GM19397 (cell line): ENCODE measurements around the gene NUTF2.
"Not testable (repeated sequence)": the region's sequence is repeated elsewhere in the genome, so short reads cannot be mapped to it uniquely, and the experiment has no call there.

Experiments
- ATAC-seq: cut with Tn5 transposase; IDR thresholded peaks from one replicate; pipeline ENCODE4 v1.9.1; 2021; ENCODE audit warnings: mild to moderate bottlenecking, moderate library complexity; ENCODE audit not compliant: unreplicated experiment

The NUTF2 gene

DNA sequence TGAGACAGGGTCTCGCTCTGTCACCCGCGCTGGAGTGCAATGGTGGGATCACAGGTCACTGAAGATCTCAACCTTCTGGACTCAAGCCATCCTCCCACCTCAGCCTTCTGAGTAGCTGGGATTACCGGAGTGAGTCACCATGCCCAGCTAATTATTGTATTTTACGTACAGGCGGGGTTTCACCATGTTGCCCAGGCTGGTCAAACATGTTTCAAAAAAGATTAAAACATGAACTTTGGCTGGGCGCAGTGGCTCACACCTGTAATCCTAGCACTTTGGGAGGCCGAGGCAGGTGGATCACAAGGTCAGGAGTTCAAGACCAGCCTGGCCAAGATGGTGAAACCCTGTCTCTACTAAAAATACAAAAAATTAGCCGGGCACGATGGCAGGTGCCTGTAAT is 9.5 kb upstream of the NUTF2 start:
- not testable (repeated sequence) for ATAC-seq

- ATAC-seq: no peak
Observed at GRCh38 chr16:67837811-67838210, 8.9 kb upstream of the NUTF2 start.

- no peak for ATAC-seq
Observed at GRCh38 chr16:67841198-67841815, 5.4 kb upstream of the NUTF2 start.

GRCh38 chr16:67841816-67842508 is 4.8 kb upstream of the NUTF2 start, which contains the start of gene THAP11:
TSS of gene THAP11 (plus strand) at chr16:67842320. CDS start at chr16:67842555, 235 bp downstream.
- peak; percentile 44 for ATAC-seq

DNA sequence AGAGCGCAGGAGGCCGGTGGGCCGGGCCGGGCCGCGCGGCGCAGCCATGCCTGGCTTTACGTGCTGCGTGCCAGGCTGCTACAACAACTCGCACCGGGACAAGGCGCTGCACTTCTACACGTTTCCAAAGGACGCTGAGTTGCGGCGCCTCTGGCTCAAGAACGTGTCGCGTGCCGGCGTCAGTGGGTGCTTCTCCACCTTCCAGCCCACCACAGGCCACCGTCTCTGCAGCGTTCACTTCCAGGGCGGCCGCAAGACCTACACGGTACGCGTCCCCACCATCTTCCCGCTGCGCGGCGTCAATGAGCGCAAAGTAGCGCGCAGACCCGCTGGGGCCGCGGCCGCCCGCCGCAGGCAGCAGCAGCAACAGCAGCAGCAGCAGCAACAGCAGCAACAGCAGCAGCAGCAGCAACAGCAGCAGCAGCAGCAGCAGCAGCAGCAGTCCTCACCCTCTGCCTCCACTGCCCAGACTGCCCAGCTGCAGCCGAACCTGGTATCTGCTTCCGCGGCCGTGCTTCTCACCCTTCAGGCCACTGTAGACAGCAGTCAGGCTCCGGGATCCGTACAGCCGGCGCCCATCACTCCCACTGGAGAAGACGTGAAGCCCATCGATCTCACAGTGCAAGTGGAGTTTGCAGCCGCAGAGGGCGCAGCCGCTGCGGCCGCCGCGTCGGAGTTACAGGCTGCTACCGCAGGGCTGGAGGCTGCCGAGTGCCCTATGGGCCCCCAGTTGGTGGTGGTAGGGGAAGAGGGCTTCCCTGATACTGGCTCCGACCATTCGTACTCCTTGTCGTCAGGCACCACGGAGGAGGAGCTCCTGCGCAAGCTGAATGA is 4.0 kb upstream of the NUTF2 start:
- peak; percentile 9 for ATAC-seq

DNA sequence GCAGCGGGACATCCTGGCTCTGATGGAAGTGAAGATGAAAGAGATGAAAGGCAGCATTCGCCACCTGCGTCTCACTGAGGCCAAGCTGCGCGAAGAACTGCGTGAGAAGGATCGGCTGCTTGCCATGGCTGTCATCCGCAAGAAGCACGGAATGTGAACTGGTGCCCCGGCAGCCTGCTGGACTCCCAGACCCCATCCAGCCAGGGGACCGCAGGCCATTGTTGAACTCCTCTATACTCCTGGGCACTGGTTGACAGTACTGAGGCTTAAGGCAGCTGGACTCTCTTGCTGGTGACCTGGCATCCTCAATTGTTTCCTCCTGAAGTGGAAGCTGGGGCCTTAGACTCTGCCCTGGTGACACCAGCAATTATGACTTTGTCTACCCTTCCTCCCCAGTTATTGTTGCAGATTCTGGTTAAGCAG is 3.4 kb upstream of the NUTF2 start:
- no peak for ATAC-seq

- ATAC-seq: no peak
Observed at GRCh38 chr16:67844497-67844896, 2.2 kb upstream of the NUTF2 start.

- ATAC-seq: no peak
Observed at GRCh38 chr16:67845291-67846062, 1.3 kb upstream of the NUTF2 start.

GRCh38 chr16:67846063-67846319 is 742 bp upstream of the NUTF2 start:
- ATAC-seq: no peak

GRCh38 chr16:67847064-67847861 is 530 bp downstream of the NUTF2 start, which contains the start of gene CENPT:
TSS of gene CENPT (minus strand) at chr16:67847693. CDS start at chr16:67833859, 13,834 bp downstream.
- ATAC-seq: peak; percentile 43

GRCh38 chr16:67848118-67848517 is 1.4 kb downstream of the NUTF2 start:
- no peak for ATAC-seq

GRCh38 chr16:67853670-67854069 is 6.9 kb downstream of the NUTF2 start:
- ATAC-seq: no peak

- ATAC-seq: no peak
Observed at GRCh38 chr16:67855789-67856188, 9.1 kb downstream of the NUTF2 start.

DNA sequence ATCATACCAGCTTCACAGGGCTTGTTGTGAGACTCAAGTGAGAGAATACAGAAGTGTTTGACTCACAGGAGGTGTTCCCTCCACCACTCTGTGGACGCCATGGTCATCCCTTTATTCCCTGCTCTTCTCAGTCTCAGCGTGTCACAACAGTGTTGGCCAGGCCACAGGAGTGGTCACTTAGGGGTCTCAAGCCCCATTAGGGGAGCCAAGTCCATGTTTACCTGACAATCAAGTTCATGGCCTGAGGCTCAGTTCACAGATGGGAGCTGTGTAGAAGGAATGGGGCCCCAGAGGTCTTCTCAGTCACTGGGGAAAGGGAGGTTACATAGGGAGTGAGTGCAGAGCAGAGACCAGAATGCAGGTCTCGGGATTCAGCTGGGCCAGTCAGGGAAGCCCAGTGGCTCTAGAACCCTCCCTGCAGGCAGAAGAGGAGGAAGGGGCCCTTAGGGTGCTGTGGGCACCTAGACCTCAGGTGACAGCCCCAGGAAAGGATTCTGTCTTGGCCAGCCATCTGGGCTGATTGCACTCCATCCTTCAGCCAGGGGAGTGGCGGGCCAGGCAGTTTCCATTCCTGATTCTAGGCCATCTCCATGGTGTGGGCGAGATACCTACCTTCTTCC is 10.3 kb downstream of the NUTF2 start:
- ATAC-seq: no peak

DNA sequence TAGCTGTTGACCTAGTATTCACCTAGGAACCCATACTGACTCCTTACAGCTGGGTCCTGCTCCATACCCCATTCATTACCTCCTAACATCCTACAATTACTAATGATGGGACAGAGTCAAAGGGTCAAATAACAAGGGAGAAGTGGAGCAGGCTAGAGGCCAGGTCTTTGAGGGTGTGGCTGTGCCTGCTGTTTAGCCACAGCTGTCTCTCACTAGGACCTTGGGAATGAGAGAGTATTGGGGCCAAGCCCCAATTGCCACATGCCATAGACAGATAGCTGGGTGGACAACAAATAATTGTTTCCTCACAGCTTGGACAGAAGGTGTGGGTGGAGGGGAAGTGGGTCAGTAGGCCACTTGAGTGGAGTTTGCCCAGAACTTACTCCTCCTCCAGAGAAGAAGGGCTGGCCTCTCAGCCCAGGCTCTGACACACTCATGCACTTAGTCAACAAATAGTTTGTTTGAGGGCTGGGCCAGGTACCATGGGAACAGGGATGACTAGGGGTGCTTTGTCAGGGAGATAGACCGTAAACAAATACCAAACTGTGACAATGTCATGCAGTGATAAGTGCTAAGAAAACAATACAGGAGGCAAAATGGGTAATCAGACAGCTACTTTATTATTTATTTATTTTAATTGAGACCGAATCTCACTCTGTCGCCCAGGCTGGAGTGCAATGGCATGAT is 11.0 kb downstream of the NUTF2 start:
- no peak for ATAC-seq

- no peak for ATAC-seq
Observed at GRCh38 chr16:67858500-67858899, 11.8 kb downstream of the NUTF2 start.

DNA sequence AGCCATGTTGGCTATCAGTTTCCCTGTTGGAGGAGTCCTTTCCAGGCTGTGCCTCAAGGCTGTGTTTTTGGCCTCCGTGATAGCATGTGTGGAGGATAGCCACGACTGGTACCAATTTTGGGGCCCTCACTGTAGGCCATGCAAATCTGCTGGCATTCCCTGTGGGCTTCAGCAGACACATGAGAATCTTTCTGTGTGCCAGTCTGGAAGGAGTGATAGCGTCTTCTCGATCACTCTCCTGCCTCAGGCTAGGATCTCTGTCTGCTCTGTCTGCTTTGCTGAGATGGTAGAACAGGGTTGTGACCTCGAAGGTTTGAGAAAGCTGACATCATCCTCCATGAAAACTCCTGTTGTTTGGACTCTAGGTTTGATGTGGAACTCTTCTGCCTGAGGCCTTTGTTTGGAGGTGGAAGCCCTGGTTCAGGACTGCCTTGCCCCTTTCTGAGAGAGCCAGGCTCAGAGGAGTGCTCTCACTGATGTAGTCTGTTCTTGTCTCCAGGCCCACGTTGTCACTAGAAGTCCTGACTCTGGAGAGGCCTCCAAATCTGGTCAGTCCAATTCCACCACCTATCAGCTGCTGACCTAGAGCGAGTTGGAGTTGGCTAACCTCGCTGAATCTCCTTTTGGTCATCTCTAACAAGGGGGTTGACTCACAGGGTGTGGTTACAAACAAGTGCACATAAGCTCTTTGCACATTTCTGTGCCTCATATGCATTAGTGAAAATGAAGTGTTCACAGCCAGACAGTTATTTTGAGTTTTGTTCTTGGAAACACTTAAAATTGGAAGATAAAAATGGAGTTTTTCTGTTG is 14.1 kb downstream of the NUTF2 start:
- no peak for ATAC-seq

DNA sequence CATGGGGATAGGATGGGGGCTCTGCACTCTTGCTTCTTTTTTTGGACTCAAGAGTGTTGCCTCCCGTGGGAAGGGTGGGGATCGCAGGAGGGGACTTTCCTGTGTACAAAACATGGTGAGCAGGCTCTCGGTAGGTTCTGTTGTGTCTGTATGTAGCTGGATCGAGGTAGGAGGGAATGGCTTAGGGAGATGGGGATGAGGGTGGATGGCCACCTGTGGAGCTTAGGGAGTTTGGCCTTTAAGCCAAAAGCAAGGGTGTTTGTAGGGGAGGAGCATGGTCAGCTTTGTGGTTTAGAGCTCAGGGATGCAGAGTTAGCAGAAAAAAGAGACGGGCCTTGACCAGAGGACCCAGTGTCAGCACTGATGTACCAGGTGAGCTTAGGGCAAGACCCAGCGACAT is 15.1 kb downstream of the NUTF2 start:
- ATAC-seq: no peak
